MM.1S (cell line): ENCODE results near the gene ZNF462.

Experiments used
- DNase-seq: peaks from one replicate; pipeline ENCODE4 v3.0.0-alpha.2; 2015
- H2AFZ ChIP-seq: fragments of 300-600 bp; sonication (generic); 2 replicates; pipeline ENCODE4 v1.6.0; 2016; ENCODE audit warnings: antibody characterized with exemption, low read length
- H3F3A ChIP-seq: fragments of 300-600 bp; sonication (generic); 2 replicates; pipeline ENCODE4 v1.6.1; 2016; ENCODE audit warnings: mild to moderate bottlenecking, antibody characterized with exemption, low read length, moderate library complexity, mixed read lengths; ENCODE audit not compliant: insufficient read depth
- H3K27ac ChIP-seq: fragments of 300-600 bp; sonication (generic); 2 replicates; pipeline ENCODE4 v1.5.1; 2016; ENCODE audit warnings: mild to moderate bottlenecking, low read length
- H3K27me3 ChIP-seq: fragments of 300-600 bp; sonication (generic); replicated peaks from 2 replicates; pipeline ENCODE4 v1.6.0; 2016; ENCODE audit warnings: low read length; ENCODE audit not compliant: insufficient read depth
- H3K36me3 ChIP-seq: fragments of 300-600 bp; sonication (generic); replicated peaks from 2 replicates; pipeline ENCODE4 v1.6.1; 2016; ENCODE audit warnings: mild to moderate bottlenecking, low read length, mixed read lengths; ENCODE audit not compliant: insufficient read depth
- H3K4me1 ChIP-seq: fragments of 300-600 bp; sonication (generic); 2 replicates; pipeline ENCODE4 v1.6.1; 2016; ENCODE audit warnings: low read length, mixed read lengths
- H3K4me2 ChIP-seq: fragments of 300-600 bp; sonication (generic); 2 replicates; pipeline ENCODE4 v1.6.0; 2016; ENCODE audit warnings: low read depth, low read length
- H3K4me3 ChIP-seq: fragments of 300-600 bp; sonication (generic); 2 replicates; pipeline ENCODE4 v1.5.1; 2016; ENCODE audit warnings: low read length, mixed read lengths
- H3K79me2 ChIP-seq: fragments of 300-600 bp; sonication (generic); 2 replicates; pipeline ENCODE4 v1.6.1; 2016; ENCODE audit warnings: mixed run types, low read length, mixed read lengths
- H3K9ac ChIP-seq: fragments of 300-600 bp; sonication (generic); 2 replicates; pipeline ENCODE4 v1.6.1; 2016; ENCODE audit warnings: low read length, mixed read lengths
- H3K9me2 ChIP-seq: fragments of 300-600 bp; sonication (generic); replicated peaks from 2 replicates; pipeline ENCODE4 v1.6.1; 2016; ENCODE audit warnings: mild to moderate bottlenecking, low read length, mixed read lengths; ENCODE audit not compliant: insufficient read depth
- H3K9me3 ChIP-seq: fragments of 300-600 bp; sonication (generic); replicated peaks from 2 replicates; pipeline ENCODE4 v1.6.1; 2016; ENCODE audit warnings: mild to moderate bottlenecking, low read length, mixed read lengths; ENCODE audit not compliant: insufficient read depth
- H4K20me1 ChIP-seq: fragments of 300-600 bp; sonication (generic); 2 replicates; pipeline ENCODE4 v1.6.1; 2016; ENCODE audit warnings: mild to moderate bottlenecking, low read length, moderate library complexity, mixed read lengths; ENCODE audit not compliant: insufficient read depth
- CTCF ChIP-seq: fragments of 300-600 bp; sonication (generic); IDR thresholded peaks from 2 replicates; pipeline ENCODE4 v1.5.1; 2016; ENCODE audit warnings: antibody characterized with exemption, low read length, mixed read lengths
- EZH2 ChIP-seq: fragments of 300-600 bp; sonication (generic); optimal IDR thresholded peaks from 2 replicates; pipeline ENCODE3; 2017; ENCODE audit warnings: low read depth, mild to moderate bottlenecking, antibody characterized with exemption, low read length, mixed read lengths
- EZH2phosphoT487 ChIP-seq: fragments of 300-600 bp; sonication (generic); IDR thresholded peaks from 2 replicates; pipeline ENCODE4 v1.6.1; 2018; ENCODE audit warnings: antibody characterized with exemption, low read length

Gene ZNF462

GRCh38 chr9:106954558-106954957 lies 91.6 kb downstream of the ZNF462 start:
- Histone ChIP-seq H3K79me2 (no peaks in the 10 kb centered on the region), H3K9me2 (no peaks in the 10 kb centered on the region), H3K9me3 (no peaks in the 10 kb centered on the region), H3K9ac (no peak overlapping the region), H3F3A (no peaks in the 10 kb centered on the region), H3K4me1 (no peaks in the 10 kb centered on the region), H3K27ac (no peak overlapping the region), H2AFZ (no peak overlapping the region), H4K20me1 (no peaks in the 10 kb centered on the region), H3K4me3 (no peak overlapping the region), H3K4me2 (no peak overlapping the region), H3K36me3 (no peaks in the 10 kb centered on the region), H3K27me3 (no peaks in the 10 kb centered on the region)
- TF ChIP-seq EZH2 = no peak
- TF ChIP-seq EZH2phosphoT487 = no peak
- TF ChIP-seq CTCF = no peak
- DNase-seq = no peak

GRCh38 chr9:106954974-106955850 lies 92.2 kb downstream of the ZNF462 start:
- Histone ChIP-seq H3K9me2 (no peaks in the 10 kb centered on the region), H3K4me2 (no peak overlapping the region), H3K36me3 (no peaks in the 10 kb centered on the region), H3K27ac (no peak overlapping the region), H3K9me3 (no peaks in the 10 kb centered on the region), H4K20me1 (no peaks in the 10 kb centered on the region), H3K27me3 (no peaks in the 10 kb centered on the region), H2AFZ (no peak overlapping the region), H3K4me1 (no peaks in the 10 kb centered on the region), H3F3A (no peaks in the 10 kb centered on the region), H3K9ac (no peak overlapping the region), H3K4me3 (no peak overlapping the region), H3K79me2 (no peaks in the 10 kb centered on the region)
- no peak for DNase-seq
- TF ChIP-seq EZH2phosphoT487 = no peak
- no peak for TF ChIP-seq CTCF
- no peak for TF ChIP-seq EZH2

- Histone ChIP-seq H3K4me3 (no peak overlapping the region), H3F3A (no peaks in the 10 kb centered on the region), H3K27ac (no peak overlapping the region), H3K9me3 (no peaks in the 10 kb centered on the region), H3K9ac (no peak overlapping the region), H2AFZ (no peak overlapping the region), H3K36me3 (no peaks in the 10 kb centered on the region), H3K27me3 (no peaks in the 10 kb centered on the region), H3K4me1 (no peaks in the 10 kb centered on the region), H3K9me2 (no peaks in the 10 kb centered on the region), H3K79me2 (no peaks in the 10 kb centered on the region), H4K20me1 (no peaks in the 10 kb centered on the region), H3K4me2 (no peak overlapping the region)
- no peak for DNase-seq
- TF ChIP-seq EZH2phosphoT487 (no peak), CTCF (no peak)
These were observed 94.0 kb downstream of the ZNF462 start for GRCh38 chr9:106956971-106957370.
